DMS79 (cell line): ENCODE results near the gene PLAU.
A peak's percentile ranks its signal among the peaks of the same experiment; 100 is the strongest.
"Not testable (repeated sequence)": the region's sequence is repeated elsewhere in the genome, so short reads cannot be mapped to it uniquely, and the experiment has no call there.

ENCODE experiments used
- DNase-seq: peaks from one replicate; lab custom pipeline; 2025; lab: John Stamatoyannopoulos, UW

Gene PLAU

GRCh38 chr10:73876971-73877370 lies 34.0 kb upstream of the PLAU start:
- DNase-seq = no peak

DNA sequence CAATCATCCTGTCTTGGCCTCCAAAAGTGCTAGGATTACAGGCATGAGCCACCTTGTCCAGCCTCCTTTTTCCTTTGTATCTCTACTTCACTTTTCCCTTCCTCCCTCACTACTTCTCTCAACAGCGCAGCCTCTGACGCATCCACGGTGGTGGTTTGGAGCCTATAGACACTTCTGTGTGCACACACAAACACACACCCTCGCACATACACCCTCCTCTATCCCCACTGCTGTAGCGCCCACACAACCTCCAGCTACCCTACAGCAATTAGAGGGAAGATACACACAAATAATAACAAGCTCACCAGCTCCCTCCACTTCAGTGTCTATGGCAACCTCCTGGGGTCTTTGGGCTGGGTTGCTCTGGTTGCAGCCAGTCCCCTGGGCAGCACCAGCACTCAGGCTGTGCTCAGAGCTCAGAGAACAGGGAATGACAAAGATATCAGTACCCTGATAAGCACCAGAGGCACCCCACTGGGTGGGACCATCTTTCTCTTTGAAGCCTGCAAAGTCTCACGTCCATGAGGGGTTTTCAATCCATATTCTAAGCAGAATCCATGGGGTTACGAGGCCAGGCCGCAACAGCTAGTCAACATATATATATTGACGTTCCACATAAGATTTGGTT lies 33.3 kb upstream of the PLAU start:
- DNase-seq = no peak

DNA sequence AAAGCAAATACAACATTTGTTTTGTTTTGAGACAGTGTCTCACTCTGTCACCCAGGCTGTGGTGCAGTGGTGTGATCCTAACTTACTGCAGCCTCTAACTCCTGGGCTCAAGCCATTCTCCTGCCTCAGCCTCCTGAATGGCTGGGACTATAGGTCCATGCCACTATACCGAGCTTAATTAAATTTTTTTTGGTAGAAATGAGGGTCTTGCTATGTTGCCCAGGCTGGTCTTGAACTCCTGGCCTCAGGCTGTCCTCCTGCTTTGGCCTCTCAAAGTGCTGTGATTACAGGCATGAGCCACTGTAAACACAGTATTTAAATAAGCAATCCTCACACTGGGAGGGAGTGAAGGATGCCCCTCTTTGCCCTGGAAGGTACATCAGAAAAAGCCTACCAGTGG lies 32.6 kb upstream of the PLAU start:
- no peak for DNase-seq

- no peak for DNase-seq
These were observed 31.4 kb upstream of the PLAU start for GRCh38 chr10:73879296-73880173.

- DNase-seq = no peak
These were observed 29.6 kb upstream of the PLAU start for GRCh38 chr10:73881221-73881919.

GRCh38 chr10:73884017-73884416 lies 26.9 kb upstream of the PLAU start:
- no peak for DNase-seq

DNA sequence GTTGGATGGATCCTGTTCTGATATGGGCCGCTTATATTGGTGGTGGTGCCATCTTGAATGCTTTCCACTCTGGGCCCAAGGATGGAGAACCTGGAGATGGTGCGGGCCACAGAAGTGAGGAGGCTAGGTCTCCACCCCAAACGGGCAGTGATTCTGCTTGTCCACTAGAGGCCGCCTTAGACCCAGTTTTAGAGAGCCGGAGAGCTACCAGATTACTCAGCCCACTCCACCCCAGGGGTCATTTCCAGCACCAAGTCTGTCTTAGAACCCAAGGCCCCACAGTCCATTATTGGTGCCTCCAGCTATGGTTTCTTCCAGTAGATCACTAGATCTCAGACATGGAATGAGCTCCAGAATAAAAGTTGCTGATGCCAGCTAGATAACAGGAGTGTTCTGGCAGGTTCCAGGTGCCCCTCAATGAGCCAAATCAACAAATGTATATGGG lies 24.8 kb upstream of the PLAU start:
- DNase-seq = no peak

DNA sequence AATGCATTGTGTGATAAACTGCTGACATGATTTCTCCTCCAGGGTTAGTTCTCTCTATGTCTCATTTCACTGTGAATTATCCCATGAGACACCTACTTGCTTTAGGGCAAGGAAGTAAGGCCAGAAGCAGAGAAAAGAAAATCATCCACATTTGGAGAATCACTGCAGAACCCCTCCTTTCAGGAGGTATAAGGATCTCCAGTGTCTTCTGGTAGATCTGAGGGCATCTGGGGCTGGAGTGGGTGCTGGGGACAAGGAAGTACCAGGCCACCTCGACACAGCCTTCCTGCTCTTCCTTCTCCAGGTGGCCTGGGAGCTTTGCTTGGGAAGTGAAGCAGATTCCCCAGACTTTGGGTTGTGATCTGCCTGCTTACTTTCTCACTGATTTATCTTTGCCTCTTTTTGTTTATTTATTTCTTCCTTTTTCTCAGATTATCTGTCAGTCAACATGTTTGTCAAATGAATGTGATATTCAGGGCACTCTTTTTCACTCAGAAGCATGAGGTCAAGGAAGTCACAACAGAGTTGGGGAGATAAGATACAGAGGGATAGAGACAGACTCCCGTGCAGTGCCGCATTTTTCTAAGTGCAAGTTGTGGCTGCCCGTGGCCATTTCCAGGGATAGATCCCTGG lies 24.2 kb upstream of the PLAU start:
- DNase-seq = no peak

- DNase-seq = no peak
These were observed 23.5 kb upstream of the PLAU start for GRCh38 chr10:73887294-73888039.

DNA sequence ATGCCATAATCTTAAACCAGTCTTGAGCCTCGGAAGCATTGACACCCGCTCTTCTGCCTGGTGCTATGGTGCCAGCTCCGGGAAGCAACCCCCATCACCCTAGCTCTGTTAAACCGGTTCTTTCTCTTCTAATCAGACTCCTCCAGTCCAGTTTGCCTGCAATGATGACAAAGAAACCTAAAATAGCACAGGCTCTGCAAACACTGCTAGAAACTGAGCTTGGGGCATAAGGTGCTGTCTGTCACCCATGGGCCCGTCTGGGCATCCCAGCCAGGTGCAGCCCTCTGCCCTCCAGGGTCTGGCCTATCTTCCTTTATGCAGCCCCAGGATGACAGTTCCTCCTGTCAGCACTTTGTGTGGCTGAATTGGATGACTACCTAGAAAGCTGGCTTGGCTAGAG lies 22.4 kb upstream of the PLAU start:
- no peak for DNase-seq

DNA sequence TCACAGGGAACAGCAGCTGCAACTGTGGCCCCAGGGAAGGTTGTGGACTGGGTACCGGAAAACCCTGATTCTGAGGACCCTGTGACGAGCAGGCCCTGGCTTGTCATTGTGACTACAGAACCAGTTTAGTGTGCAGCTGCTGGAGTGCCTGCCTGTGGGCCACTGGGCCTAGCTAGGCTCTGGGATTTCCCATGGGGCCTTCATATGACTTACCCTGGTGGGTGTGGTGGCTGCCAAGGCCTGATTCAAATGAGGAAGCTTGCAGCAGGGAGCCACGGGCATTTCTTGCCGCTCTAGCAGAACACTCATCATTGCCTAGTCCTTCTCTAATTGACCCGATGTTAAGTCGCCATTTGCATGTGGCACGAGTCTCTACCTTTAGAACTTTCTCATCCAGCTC lies 21.9 kb upstream of the PLAU start:
- peak; percentile 57 for DNase-seq

DNA sequence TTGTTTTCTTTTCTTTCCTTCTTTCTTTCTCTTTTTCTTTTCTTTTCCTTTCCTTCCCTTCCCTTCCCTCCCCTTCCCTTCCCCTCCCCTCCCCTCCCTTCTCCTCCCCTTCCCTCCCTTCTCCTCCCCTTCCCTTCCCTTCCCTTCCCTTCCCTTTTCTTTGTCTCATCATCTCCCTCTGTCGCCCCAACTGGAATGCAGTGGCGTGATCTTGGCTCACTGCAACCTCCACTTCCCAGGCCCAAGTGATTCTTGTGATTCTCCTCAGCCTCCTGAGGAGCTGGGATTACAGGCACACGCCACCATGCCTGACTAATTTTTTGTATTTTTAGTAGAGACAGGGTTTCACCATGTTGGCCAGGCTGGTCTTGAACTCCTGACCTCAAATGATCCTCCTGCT lies 21.5 kb upstream of the PLAU start:
- not testable (repeated sequence) for DNase-seq

GRCh38 chr10:73890261-73890660 lies 20.7 kb upstream of the PLAU start:
- no peak for DNase-seq

DNA sequence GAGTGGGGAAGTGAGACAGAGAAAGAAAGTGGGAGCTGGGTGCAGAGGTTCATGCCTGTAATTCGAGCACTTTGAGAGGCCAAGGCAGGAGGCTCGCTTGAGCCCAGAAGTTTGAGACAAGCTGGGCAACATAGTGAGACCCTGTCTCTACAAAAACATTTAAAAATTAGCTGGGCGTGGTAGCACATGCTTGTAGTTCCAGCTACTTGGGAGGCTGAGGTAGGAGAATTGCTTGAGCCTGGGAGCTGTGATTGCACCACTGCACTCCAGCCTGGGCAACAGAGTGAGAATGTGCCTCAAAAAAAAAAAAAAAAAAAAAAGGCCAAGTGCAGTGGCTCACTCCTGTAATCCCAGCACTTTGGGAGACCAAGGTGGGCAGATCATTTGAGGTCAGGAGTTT lies 20.1 kb upstream of the PLAU start:
- not testable (repeated sequence) for DNase-seq

DNA sequence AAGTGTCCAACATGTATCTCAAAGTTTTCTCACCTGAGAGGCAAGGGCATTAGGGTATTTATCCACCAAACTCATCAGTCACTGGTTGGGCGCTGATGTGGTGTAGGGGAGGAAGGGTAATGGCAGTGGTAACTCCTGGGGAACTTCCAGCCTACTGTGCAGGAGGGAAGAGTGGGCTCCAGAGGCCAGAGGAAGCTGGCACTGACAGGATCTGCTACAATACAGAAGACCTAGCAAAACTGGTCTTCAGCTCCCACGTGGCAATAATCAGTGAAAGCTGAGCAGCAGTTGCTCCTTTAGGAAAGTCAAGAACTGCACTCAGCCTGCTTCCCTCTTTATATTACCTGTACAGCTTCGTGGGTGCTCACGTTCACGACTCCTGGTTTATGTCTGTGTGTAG lies 19.4 kb upstream of the PLAU start:
- DNase-seq = no peak

DNA sequence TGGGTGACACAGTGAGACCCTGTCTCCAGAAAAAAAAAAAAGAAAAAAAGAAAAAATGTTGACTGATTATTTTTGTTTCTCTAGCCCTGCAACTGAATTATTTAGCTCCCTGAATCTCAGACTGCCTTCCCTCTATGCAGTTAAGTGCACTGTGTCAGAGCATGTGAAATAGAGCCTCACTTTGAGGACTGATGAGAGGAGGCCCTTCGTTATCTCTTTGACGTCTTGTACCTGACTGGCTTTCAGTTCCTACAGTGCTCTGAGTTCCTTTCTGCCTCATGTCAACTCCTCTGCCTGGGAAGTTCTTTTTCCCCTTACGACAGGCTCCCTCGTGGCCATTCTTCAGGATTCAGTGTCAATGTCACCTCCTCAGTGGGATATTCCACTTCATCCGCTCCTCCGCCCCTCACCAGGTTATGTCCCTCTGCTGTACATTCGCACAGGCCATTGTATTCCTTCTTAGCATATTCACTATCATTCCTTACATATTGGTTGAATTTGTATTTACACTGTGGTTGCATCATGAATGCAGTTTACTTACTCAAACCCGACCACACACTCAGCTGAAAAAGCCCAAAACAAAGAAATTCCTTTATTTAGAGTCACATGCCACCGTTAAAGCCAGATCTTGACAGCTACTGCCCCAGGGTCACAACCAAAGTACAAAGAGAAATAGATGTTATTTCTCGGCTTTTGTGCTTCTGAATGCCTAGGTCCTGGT lies 18.5 kb upstream of the PLAU start:
- DNase-seq = no peak

GRCh38 chr10:73893426-73893825 lies 17.5 kb upstream of the PLAU start:
- DNase-seq = no peak

DNA sequence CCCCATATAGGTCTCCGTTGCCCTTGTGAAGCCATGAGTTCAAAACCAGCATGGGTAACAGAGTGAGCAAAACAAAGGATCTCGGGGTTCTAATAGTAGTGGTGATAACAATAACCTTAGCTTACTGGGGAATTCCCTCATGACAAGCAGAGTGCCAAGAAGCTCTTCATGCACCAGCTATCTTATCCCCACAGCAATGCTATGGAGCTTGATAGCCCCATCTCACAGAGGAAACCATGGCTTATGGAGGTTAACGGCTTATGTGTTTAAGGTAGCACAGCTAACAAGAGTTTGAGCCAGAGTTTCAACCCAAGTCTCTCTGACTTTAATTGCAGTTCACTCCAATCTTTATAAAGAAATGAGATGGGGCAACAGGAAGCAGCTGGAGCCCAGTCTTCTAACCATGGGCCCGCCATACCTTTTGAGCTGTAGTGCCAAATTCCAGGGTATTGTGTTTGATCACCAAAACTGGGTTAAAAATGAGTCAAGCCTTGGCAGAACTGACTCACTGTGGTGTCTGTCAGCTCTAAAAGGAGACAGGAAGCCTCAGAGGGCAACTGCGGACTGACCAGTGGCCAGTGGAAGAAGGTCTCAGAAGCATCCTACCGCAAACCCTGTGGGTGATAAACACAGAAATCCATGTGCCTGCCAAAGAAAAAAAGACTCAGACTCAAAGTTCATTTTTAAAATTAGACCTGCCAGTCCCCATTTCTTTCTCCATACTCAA lies 16.5 kb upstream of the PLAU start:
- DNase-seq = no peak

GRCh38 chr10:73895381-73895780 lies 15.6 kb upstream of the PLAU start:
- not testable (repeated sequence) for DNase-seq

DNA sequence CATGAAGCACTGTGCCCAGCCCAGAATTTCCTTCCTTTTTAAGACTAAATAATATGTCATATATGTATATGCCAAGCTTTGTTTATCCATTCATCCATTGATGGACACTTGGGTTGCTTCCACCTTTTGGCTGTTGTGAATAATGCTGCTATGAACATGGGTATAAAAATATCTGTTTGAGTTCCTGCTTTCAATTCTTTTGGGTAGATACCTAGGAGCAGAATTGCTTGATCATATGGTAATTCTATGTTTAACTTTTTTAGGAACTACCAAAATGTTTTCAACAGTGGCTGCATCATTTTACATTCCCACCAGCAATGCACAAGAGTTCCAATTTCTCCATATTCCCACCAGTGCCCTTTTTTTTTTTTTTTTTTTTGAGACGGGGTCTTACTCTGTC lies 13.2 kb upstream of the PLAU start:
- no peak for DNase-seq
